ENCODE measurements around the gene CHMP1B. TPM values are rescaled to one million over a fixed set of nuclear protein-coding genes. Genes with fewer than 3 reads are reported as not detected.
A peak's percentile ranks its signal among the peaks of the same experiment; 100 is the strongest.

CHMP1B gene
- total and polyA plus RNA-seq, 9 of the 15 experiments (the other 6 are each of a cell fraction or from before 2014, with no cell fraction given) = 12.3 to 29.9 (median 19.0) TPM

- TF ChIP-seq SIX5 (IDR thresholded peaks at IDR 0.05; ENCODE audit: borderline replicate concordance in 1 of 2, insufficient read depth in 1 of 2, low read depth in 1 of 2, low read length in 2 of 2) = no peak
- TF ChIP-seq, protein P1, sequence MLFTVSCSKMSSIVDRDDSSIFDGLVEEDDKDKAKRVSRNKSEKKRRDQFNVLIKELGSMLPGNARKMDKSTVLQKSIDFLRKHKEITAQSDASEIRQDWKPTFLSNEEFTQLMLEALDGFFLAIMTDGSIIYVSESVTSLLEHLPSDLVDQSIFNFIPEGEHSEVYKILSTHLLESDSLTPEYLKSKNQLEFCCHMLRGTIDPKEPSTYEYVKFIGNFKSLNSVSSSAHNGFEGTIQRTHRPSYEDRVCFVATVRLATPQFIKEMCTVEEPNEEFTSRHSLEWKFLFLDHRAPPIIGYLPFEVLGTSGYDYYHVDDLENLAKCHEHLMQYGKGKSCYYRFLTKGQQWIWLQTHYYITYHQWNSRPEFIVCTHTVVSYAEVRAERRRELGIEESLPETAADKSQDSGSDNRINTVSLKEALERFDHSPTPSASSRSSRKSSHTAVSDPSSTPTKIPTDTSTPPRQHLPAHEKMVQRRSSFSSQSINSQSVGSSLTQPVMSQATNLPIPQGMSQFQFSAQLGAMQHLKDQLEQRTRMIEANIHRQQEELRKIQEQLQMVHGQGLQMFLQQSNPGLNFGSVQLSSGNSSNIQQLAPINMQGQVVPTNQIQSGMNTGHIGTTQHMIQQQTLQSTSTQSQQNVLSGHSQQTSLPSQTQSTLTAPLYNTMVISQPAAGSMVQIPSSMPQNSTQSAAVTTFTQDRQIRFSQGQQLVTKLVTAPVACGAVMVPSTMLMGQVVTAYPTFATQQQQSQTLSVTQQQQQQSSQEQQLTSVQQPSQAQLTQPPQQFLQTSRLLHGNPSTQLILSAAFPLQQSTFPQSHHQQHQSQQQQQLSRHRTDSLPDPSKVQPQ (CRISPR knock-in tag; IDR thresholded peaks at IDR 0.05; ENCODE audit: borderline replicate concordance) = no peak
- TF ChIP-seq RNF2 (IDR thresholded peaks at IDR 0.05) = 0 out of 2 replicates have a peak, but pooled peaks have one; percentile 26
- TF ChIP-seq GTF2A2 (tag; IDR thresholded peaks at IDR 0.05) = no peak
- no peak for TF ChIP-seq ZKSCAN1 (IDR thresholded peaks at IDR 0.05; ENCODE audit: low read depth, low read length)
- TF ChIP-seq ETV1 (tag; conservative IDR thresholded peaks at IDR 0.05; ENCODE audit: low read depth) = no peak
- TF ChIP-seq ZEB2 (IDR thresholded peaks at IDR 0.05) = no peak
- no peak for TF ChIP-seq KLF6 (CRISPR knock-in tag; IDR thresholded peaks at IDR 0.05; ENCODE audit: borderline replicate concordance)
- peak; percentile 57; the same call in 1 of the 2 replicates for TF ChIP-seq TFAP4 (CRISPR knock-in tag; IDR thresholded peaks at IDR 0.05; ENCODE audit: borderline replicate concordance)
- no peak for TF ChIP-seq SMARCA5 (IDR thresholded peaks at IDR 0.05)
- no peak for TF ChIP-seq HMG20A (CRISPR knock-in tag; conservative IDR thresholded peaks at IDR 0.05)
- TF ChIP-seq SAFB (IDR thresholded peaks at IDR 0.05; ENCODE audit: borderline replicate concordance, low read depth, low read length) = no peak
- peak; percentile 67 for TF ChIP-seq RBFOX2 (IDR thresholded peaks at IDR 0.05; ENCODE audit: low read depth, low read length)
- no peak for TF ChIP-seq TSC22D4 (tag; IDR thresholded peaks at IDR 0.05)
- TF ChIP-seq ATF2 (CRISPR knock-in tag; IDR thresholded peaks at IDR 0.05) = no peak
- TF ChIP-seq ZNF444 (CRISPR knock-in tag; IDR thresholded peaks at IDR 0.05) = no peak
- TF ChIP-seq ZNF79 (CRISPR knock-in tag; IDR thresholded peaks at IDR 0.05; ENCODE audit: low read depth) = no peak
- TF ChIP-seq PRMT5 (CRISPR knock-in tag; IDR thresholded peaks at IDR 0.05) = no peak
- TF ChIP-seq SNIP1 (IDR thresholded peaks at IDR 0.05; ENCODE audit: low read depth) = no peak
- TF ChIP-seq, protein P2, sequence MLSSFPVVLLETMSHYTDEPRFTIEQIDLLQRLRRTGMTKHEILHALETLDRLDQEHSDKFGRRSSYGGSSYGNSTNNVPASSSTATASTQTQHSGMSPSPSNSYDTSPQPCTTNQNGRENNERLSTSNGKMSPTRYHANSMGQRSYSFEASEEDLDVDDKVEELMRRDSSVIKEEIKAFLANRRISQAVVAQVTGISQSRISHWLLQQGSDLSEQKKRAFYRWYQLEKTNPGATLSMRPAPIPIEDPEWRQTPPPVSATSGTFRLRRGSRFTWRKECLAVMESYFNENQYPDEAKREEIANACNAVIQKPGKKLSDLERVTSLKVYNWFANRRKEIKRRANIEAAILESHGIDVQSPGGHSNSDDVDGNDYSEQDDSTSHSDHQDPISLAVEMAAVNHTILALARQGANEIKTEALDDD (IDR thresholded peaks at IDR 0.05) = no peak
- no peak for TF ChIP-seq STAG1 (CRISPR knock-in tag; IDR thresholded peaks at IDR 0.05; ENCODE audit: borderline replicate concordance)
- no peak for TF ChIP-seq ZNF408 (CRISPR knock-in tag; IDR thresholded peaks at IDR 0.05; ENCODE audit: low read depth)
- no peak for TF ChIP-seq MCM5 (IDR thresholded peaks at IDR 0.05; ENCODE audit: low read depth)
- TF ChIP-seq JUNB (CRISPR knock-in tag; conservative IDR thresholded peaks at IDR 0.05) = no peak
- peak; percentile 61; the same call in 1 of the 2 replicates for TF ChIP-seq FOXP1 (CRISPR knock-in tag; IDR thresholded peaks at IDR 0.05)
Observed at GRCh38 chr18:11849841-11850634, 1.2 kb upstream of the CHMP1B start (continued).
